ENCODE data around the gene CCDC63. TPM values are rescaled to one million over a fixed set of nuclear protein-coding genes. Genes with fewer than 3 reads are reported as not detected.
"Not testable (repeated sequence)": the region's sequence is repeated elsewhere in the genome, so short reads cannot be mapped to it uniquely, and the experiment has no call there.

Gene CCDC63
- total RNA-seq, 2 donors from 2014 or later = not detected

DNA sequence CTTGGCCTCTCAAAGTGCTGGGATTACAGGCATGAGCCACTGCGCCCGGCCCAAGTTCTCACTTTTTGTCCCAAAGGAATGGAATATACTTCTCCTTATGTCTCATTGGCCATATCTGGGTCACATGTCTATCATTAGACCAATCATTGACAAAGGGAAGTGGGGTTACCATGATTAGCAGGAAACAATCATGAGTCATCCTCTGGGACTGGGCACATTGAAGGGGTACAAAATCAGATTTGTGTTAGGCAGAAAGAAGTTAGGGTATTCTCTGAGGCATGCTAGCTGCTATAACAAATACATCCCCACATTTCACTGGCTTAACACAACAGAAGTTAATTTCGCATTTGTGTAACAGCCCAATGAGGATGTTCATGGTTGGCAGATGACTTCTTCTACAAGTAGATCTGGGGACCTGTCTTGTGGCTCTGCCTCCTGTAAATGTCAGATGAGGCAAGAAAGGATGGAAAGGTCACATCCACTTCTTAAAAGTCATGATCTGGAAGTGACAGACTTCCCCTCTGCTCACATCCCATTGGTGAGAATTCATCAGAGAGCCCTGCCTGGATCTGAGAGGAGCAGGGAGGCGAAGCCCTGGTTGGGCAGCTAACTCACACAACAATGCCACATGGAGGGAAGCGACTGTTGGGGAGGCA, 3.1 kb downstream of the CCDC63 start:
- Mint-ChIP-seq H3K4me1 (ENCODE audit: low read depth in 2 of 2) (peaks cover 0 to 5% of the 10 kb centered on the region in 2 donors), H3K36me3 (no peaks in the 10 kb centered on the region), H3K27ac (no peak overlapping the region), H3K9me3 (no peaks in the 10 kb centered on the region), H3K27me3 (peaks cover 23 to 49% of the 10 kb centered on the region in 2 donors), H3K4me3 (no peak overlapping the region)
- DNase-seq (ENCODE audit: low spot score) (no peak), ATAC-seq (no peak)

DNA sequence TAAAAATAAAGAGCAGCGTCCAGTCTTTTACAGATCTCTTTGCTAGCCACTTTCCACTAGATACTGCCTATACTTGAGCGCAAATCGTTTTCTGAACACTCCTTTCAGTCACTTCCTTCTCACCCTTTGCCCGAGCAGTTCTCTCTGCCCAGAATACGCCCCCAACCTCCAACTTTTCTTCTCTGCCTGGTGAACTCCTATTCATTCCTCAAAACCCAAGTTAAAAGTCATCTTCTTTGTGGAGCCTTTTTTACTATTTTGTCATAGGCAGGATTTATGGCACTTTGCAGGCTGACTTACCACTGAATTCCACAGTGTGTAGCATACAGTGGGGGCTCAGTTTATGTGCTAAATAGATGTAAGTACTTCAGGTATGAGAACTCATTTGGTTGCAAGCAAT, 4.0 kb downstream of the CCDC63 start:
- no peak for DNase-seq (ENCODE audit: low spot score)
- no peak for ATAC-seq
- peaks cover 0 to 5% of the 10 kb centered on the region in 2 donors for H3K4me1 Mint-ChIP-seq (ENCODE audit: low read depth in 2 of 2)
- no peaks in the 10 kb centered on the region for H3K9me3 Mint-ChIP-seq
- no peak overlapping the region for H3K27ac Mint-ChIP-seq
- H3K4me3 Mint-ChIP-seq = no peak overlapping the region
- peaks cover 23 to 40% of the 10 kb centered on the region in 2 donors for H3K27me3 Mint-ChIP-seq
- H3K36me3 Mint-ChIP-seq = no peaks in the 10 kb centered on the region

DNA sequence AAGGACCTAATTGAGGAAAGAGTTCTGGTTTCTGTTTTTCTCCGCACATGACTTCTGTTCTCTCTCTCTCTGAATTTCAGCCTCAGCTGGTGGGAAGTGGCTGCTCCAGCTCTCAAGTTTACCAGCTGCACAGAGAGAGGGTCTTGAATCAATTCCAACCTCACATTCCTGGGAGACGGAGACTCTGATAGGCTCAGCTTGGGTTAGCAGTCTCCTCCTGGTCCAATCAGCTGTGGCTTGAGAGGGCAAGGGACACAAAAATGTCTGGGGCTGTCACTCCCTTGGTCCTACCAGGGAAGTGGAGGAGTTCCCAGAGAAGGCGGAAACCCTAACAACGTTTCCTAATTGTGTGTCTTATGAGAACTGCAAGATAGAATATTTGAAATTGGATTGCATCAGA, 7.0 kb downstream of the CCDC63 start:
- H3K27me3 Mint-ChIP-seq = peaks cover 10 to 13% of the 10 kb centered on the region in 2 donors
- no peak overlapping the region for H3K4me3 Mint-ChIP-seq
- no peak overlapping the region for H3K27ac Mint-ChIP-seq
- ATAC-seq (no peak), DNase-seq (ENCODE audit: low spot score) (no peak)
- H3K36me3 Mint-ChIP-seq = no peaks in the 10 kb centered on the region
- no peaks in the 10 kb centered on the region for H3K9me3 Mint-ChIP-seq
- H3K4me1 Mint-ChIP-seq (ENCODE audit: low read depth in 2 of 2) = no peaks in the 10 kb centered on the region

DNA sequence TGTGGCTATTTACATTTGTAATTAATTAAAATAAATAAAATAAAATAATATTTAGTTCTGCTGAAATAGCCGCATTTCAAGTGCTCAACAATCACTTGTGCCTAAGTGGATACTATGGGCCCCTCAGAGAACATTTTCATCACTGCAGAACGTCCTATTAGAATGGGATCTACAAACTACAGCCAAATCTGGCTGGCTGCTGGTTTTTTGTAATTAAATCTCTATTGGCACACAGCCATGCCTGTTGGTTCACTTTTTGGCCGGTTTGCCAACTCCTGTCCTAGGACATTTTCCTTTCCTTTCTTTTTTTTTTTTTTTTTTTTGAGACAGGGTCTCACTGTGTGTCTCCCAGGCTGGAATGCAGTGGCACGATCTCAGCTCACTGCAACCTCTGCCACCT, 9.8 kb downstream of the CCDC63 start:
- Mint-ChIP-seq H3K36me3 (no peaks in the 10 kb centered on the region), H3K4me3 (no peak overlapping the region), H3K27ac (no peak overlapping the region), H3K27me3 (peaks cover 4 to 5% of the 10 kb centered on the region in 2 donors), H3K4me1 (ENCODE audit: low read depth in 2 of 2) (peaks cover 0 to 5% of the 10 kb centered on the region in 2 donors), H3K9me3 (no peaks in the 10 kb centered on the region)
- no peak for DNase-seq (ENCODE audit: low spot score)
- no peak for ATAC-seq

DNA sequence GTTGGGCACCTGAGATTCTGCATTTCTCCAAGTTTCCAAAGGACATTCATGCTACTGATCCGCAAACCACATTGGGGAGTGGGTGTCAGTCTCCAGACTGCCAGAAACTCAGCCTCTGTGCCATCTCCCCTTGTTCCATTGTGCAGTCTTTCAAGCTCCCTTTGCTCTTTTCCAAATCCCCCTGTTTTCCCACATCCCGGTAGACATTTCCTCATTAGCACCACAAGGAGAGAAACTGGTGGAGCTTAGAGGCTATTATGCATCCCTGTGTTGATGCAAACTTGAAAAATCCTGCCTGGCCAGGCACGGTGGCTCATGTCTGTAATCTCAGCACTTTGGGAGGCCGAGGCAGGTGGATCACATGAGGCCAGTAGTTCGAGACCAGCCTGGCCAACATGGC, 10.7 kb downstream of the CCDC63 start:
- Mint-ChIP-seq H3K27me3 (peaks cover 0 to 4% of the 10 kb centered on the region in 2 donors), H3K27ac (no peak overlapping the region), H3K9me3 (no peaks in the 10 kb centered on the region), H3K4me1 (ENCODE audit: low read depth in 2 of 2) (peaks cover 0 to 7% of the 10 kb centered on the region in 2 donors), H3K36me3 (no peaks in the 10 kb centered on the region), H3K4me3 (no peak overlapping the region)
- no peak for DNase-seq (ENCODE audit: low spot score)
- ATAC-seq = no peak

DNA sequence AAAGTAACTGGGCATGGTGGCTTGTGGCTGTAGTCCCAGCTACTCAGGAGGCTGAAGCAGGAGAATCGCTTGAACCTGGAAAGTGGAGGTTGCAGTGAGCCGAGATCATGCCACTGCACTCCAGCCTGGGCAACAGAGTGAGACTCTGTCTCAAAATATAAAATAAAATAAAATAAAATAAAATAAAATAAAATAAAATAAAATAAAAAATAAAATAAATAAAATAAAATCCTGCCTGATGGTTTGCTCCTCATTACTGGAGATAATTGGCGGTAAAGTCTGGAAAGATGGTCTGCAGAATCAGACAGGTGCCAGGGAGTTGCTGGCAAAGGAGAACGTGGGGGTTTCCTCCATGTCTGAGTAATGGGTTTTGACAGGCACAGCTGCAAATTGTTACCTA, 11.2 kb downstream of the CCDC63 start:
- not testable (repeated sequence) for H3K4me1 Mint-ChIP-seq (ENCODE audit: low read depth in 2 of 2); H3K27me3 Mint-ChIP-seq; DNase-seq (ENCODE audit: low spot score); H3K9me3 Mint-ChIP-seq; H3K4me3 Mint-ChIP-seq; H3K36me3 Mint-ChIP-seq; ATAC-seq; H3K27ac Mint-ChIP-seq

DNA sequence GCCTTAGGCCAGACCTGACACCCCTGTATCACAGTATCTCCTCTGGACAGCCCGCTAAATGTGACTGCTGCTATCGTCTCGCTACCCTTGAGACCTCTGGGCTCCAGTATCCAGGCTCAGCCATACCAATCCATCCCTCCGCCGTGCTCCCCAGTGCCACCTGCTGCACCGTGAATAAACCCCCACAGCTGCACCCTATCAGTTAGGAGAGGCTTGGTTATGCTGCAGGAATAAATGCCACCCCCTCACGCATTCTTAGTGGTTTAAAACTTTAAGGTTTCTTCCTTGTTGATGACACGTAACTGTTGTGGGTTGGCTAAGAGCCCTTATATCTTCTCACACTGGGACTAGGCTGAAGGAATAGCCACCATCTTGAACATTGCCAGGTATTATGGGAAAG, 12.1 kb downstream of the CCDC63 start:
- Mint-ChIP-seq H3K36me3 (no peaks in the 10 kb centered on the region), H3K27ac (no peak overlapping the region), H3K4me1 (ENCODE audit: low read depth in 2 of 2) (peaks cover 0 to 7% of the 10 kb centered on the region in 2 donors), H3K27me3 (no peaks in the 10 kb centered on the region), H3K4me3 (no peak overlapping the region), H3K9me3 (no peaks in the 10 kb centered on the region)
- DNase-seq (ENCODE audit: low spot score) (no peak), ATAC-seq (no peak)

DNA sequence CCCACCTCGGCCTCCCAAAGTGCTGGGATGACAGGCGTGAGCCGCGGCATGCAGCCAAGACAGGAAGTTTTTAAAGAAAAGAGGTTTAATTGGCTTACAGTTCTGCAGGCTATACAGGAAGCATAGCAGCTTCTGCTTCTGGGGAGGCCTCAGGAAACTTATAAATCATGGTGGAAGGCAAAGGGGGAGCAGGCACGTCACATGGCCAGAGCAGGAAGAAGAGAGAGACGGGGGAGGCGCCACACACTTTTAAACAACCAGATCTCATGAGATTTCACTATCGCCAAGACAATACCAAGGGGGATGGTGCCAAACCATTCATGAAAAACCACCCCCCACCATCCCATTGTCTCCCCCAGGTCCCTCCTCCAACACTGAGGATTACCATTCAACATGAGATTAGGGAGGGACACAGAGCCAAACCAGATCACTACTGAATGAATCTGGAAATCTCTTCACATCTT, 14.1 kb downstream of the CCDC63 start:
- H3K4me3 Mint-ChIP-seq = no peak overlapping the region
- ATAC-seq = no peak
- no peak overlapping the region for H3K27ac Mint-ChIP-seq

DNA sequence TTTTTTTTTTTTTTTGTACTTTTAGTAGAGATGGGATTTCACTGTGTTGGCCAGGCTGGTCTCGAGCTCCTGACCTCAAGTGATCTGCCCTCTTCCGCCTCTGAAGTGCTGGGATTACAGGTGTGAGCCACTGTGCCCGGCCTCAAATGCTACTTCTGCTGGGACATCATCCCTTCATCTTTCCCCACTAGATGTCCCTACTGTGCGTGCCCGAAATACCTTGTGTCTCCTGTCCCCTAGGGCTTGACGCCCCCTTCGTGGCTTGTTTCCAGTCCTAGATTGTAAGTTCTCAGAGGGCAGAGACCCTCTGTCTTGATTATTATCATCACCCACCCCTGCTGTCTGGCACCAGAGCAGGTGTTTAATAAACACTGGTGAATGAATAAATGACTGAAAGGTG, 14.9 kb downstream of the CCDC63 start:
- Mint-ChIP-seq H3K27ac (no peak overlapping the region), H3K9me3 (no peaks in the 10 kb centered on the region), H3K36me3 (no peaks in the 10 kb centered on the region), H3K4me3 (no peak overlapping the region), H3K4me1 (ENCODE audit: low read depth in 2 of 2) (peaks cover 0 to 7% of the 10 kb centered on the region in 2 donors), H3K27me3 (no peaks in the 10 kb centered on the region)
- ATAC-seq = no peak
- no peak for DNase-seq (ENCODE audit: low spot score)

More for the DNA sequence above, 14.1 kb downstream of the CCDC63 start:
- H3K4me1 Mint-ChIP-seq (ENCODE audit: low read depth in 2 of 2) = peaks cover 0 to 7% of the 10 kb centered on the region in 2 donors
- H3K9me3 Mint-ChIP-seq = no peaks in the 10 kb centered on the region
- H3K27me3 Mint-ChIP-seq = no peaks in the 10 kb centered on the region
- DNase-seq (ENCODE audit: low spot score) = no peak
- H3K36me3 Mint-ChIP-seq = no peaks in the 10 kb centered on the region

DNA sequence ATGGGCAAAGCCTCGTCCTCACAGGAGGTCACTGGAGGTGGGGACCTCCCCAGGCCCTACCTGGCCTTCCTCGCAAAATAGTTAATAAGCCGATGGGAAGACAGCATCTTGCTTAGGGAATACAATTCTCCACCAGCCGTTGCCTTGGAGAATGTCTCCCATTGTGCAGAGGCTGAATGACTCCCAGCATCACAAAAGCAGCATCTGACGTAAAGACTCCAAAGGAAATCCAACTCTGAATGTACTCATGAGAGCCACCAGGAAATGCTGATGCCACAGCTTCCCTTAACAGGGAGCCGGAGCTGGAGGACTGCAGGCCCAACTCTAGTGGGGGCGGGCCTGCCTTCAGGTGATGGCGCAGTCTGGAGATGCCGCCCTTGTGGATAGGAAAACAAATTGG, 15.5 kb downstream of the CCDC63 start:
- Mint-ChIP-seq H3K4me1 (ENCODE audit: low read depth in 2 of 2) (peaks cover 0 to 7% of the 10 kb centered on the region in 2 donors), H3K27ac (no peak overlapping the region), H3K9me3 (no peaks in the 10 kb centered on the region), H3K36me3 (no peaks in the 10 kb centered on the region), H3K4me3 (no peak overlapping the region), H3K27me3 (no peaks in the 10 kb centered on the region)
- DNase-seq (ENCODE audit: low spot score) (no peak), ATAC-seq (no peak)

DNA sequence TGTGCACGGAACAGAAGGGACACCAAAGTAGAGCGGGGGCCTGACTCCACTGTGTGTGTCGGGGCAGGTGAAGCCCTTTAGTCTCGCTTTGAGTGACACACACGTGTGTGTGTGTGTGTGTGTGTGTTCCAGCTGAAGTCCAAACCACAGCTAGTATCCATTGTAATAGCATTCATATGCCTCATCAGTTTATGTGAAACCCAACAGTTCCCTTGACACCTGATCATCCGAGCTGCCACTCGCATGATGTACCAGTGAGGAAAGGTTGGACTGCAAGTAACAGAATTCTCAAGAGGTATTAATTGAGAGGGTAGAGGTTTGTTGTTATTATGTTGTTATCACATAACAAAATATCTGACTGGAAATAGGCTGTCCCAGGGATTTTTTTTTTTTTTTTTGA, 16.4 kb downstream of the CCDC63 start:
- Mint-ChIP-seq H3K4me3 (no peak overlapping the region), H3K4me1 (ENCODE audit: low read depth in 2 of 2) (peaks cover 0 to 7% of the 10 kb centered on the region in 2 donors), H3K36me3 (no peaks in the 10 kb centered on the region), H3K27ac (no peak overlapping the region), H3K27me3 (no peaks in the 10 kb centered on the region), H3K9me3 (no peaks in the 10 kb centered on the region)
- DNase-seq (ENCODE audit: low spot score) (no peak), ATAC-seq (no peak)

DNA sequence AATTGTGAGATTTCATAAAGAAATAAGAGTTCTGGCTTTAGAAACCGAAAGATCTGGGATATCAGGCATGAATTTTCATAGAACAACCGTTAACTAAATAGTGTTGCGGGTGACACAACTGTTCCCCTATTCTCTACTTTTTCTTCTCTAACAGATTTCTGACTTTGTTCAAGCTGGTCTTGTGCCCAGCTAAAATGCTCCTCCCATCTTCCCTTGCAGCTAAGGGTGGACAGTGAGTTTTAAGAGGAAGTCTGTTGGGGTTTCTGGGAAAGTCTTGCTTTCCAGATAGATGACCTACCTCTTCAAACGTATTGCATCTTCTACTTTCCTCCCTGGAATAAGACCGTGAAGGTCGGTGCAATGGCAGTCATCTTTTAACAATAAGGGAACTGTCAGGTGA, 18.7 kb downstream of the CCDC63 start:
- peaks cover 0 to 7% of the 10 kb centered on the region in 2 donors for H3K4me1 Mint-ChIP-seq (ENCODE audit: low read depth in 2 of 2)
- DNase-seq (ENCODE audit: low spot score) = no peak
- ATAC-seq = no peak
- no peaks in the 10 kb centered on the region for H3K36me3 Mint-ChIP-seq
- no peak overlapping the region for H3K27ac Mint-ChIP-seq
- no peaks in the 10 kb centered on the region for H3K9me3 Mint-ChIP-seq
- no peak overlapping the region for H3K4me3 Mint-ChIP-seq
- H3K27me3 Mint-ChIP-seq = peaks cover 0 to under 1% of the 10 kb centered on the region in 2 donors

DNA sequence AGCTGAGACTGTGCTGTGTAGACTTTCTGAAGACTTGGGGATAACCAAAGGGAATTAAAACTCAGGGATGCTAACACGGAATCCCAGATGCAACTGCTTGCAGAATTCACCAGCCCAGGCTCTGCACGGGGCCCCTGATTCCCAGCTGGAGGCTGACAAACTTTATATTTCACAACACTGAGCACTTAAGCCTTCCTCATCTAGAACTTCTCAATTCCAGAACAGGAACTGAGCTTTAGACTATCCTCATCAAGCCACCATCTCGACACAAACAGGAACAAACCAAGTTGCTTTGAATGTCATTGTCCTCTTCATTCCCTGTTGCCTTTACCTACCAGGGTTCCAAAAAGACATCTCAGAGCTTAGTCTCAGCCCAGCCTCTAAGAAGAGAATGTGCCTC, 22.2 kb downstream of the CCDC63 start:
- Mint-ChIP-seq H3K27ac (no peak overlapping the region), H3K9me3 (no peaks in the 10 kb centered on the region)

DNA sequence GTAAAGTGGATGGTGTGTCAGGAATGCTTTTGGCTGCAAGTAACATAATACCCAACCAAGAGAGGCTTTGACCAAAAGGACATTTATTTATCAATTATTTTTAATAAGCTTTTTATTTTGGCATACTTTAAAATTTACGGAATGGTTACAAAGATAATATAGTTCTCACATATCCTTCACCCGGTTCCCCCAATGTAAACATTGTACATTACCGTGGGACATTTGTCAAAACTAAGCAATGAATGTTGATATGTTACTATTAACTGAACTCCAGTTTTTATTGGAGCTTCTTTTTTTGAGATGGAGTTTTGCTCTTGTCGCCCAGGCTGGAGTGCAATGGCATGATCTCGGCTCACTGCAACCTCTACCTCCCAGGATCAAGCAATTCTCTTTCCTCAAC, 23.0 kb downstream of the CCDC63 start:
- ATAC-seq = no peak

More for the DNA sequence above, 22.2 kb downstream of the CCDC63 start:
- no peaks in the 10 kb centered on the region for H3K36me3 Mint-ChIP-seq
- no peak overlapping the region for H3K4me3 Mint-ChIP-seq
- DNase-seq (ENCODE audit: low spot score) (no peak), ATAC-seq (no peak)
- no peaks in the 10 kb centered on the region for H3K4me1 Mint-ChIP-seq (ENCODE audit: low read depth in 2 of 2)
- H3K27me3 Mint-ChIP-seq = peaks cover 0 to 7% of the 10 kb centered on the region in 2 donors

DNA sequence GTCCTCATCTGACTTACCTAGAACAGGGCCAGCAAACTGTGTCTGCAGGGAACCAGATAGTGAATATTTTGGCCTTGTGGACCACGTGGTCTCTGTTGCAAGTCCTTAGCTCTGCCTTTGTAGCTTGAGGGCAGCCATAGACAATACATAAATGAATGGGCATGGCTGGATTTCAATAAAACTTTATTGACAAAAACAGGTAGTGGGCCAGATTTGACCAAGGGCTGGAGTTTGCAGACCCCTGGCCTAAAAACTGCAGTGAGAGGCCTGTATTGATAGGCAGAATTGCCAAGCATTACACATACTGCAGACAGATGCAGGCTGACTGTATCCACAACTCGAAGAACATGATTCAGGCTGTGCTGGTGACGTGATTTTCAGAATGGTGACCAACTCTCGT, 25.3 kb downstream of the CCDC63 start:
- Mint-ChIP-seq H3K9me3 (no peaks in the 10 kb centered on the region), H3K36me3 (no peaks in the 10 kb centered on the region), H3K27ac (no peak overlapping the region), H3K27me3 (peaks cover 0 to 7% of the 10 kb centered on the region in 2 donors), H3K4me1 (ENCODE audit: low read depth in 2 of 2) (no peaks in the 10 kb centered on the region), H3K4me3 (no peak overlapping the region)
- ATAC-seq (no peak), DNase-seq (ENCODE audit: low spot score) (no peak)

More for the DNA sequence above, 23.0 kb downstream of the CCDC63 start:
- no peaks in the 10 kb centered on the region for H3K9me3 Mint-ChIP-seq
- H3K4me1 Mint-ChIP-seq (ENCODE audit: low read depth in 2 of 2) = no peaks in the 10 kb centered on the region
- no peak overlapping the region for H3K4me3 Mint-ChIP-seq
- no peak for DNase-seq (ENCODE audit: low spot score)
- H3K27ac Mint-ChIP-seq = no peak overlapping the region
- peaks cover 0 to 7% of the 10 kb centered on the region in 2 donors for H3K27me3 Mint-ChIP-seq
- H3K36me3 Mint-ChIP-seq = no peaks in the 10 kb centered on the region

Measured in natural killer cell treated with Interleukin-12 subunit alpha and Interleukin-12 subunit beta and Interleukin-15 and Interleukin-18, amount 100 ng/mL, for 72 hours (primary cell).